HG02938 (cell line): ENCODE measurements around the gene ACER1.
"Not testable (repeated sequence)": the region's sequence is repeated elsewhere in the genome, so short reads cannot be mapped to it uniquely, and the experiment has no call there.

Source experiments
- ATAC-seq: cut with Tn5 transposase; IDR thresholded peaks from one replicate; pipeline ENCODE4 v1.9.1; 2021; ENCODE audit warnings: mild to moderate bottlenecking, moderate library complexity; ENCODE audit not compliant: unreplicated experiment

ACER1 gene

GRCh38 chr19:6292006-6292405 is 41.4 kb downstream of the ACER1 start:
- ATAC-seq = no peak

- ATAC-seq = no peak
Measured at GRCh38 chr19:6288737-6289136, 44.7 kb downstream of the ACER1 start.

GRCh38 chr19:6287269-6287885 is 46.0 kb downstream of the ACER1 start:
- ATAC-seq = no peak

GRCh38 chr19:6286676-6287075 is 46.7 kb downstream of the ACER1 start:
- ATAC-seq = no peak

DNA sequence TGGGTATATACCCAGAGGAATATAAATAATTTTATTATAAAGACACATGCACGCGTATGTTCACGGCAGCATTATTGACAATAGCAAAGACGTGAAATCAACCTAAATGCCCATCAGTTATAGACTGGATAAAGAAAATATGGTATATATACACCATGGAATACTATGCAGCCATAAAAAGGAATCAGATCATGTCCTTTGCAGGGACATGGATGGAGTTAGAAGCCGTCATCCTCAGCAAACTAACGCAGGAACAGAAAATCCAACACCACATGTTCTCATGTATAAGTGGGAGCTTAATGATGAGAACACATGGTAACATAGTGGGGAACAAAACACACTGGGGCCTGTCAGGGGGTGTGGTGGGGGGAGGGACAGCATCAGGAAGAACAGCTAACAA is 51.0 kb downstream of the ACER1 start:
- ATAC-seq = not testable (repeated sequence)

- ATAC-seq = peak; percentile 70
Measured at GRCh38 chr19:6279931-6280591, 53.4 kb downstream of the ACER1 start, which contains the start of gene MLLT1. TSS of gene MLLT1 (minus strand) at chr19:6279975. CDS start at chr19:6279784, 191 bp downstream.

DNA sequence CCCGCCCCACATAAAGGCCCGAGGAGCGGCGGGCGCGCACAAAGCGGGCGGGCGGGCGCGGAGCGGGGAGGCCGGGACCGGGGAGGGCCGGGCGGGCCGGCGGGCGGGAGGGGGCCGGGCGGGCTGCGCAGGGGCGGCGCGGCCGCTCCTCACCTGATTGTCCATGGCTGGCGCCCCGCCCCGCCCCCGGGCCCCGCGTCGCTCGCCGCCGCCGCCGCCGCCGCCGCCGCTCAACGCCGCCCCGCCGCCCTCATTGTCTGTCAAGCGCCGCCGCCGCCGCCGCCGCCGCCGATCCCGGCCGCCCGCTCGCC is 53.8 kb downstream of the ACER1 start:
- ATAC-seq = no peak

DNA sequence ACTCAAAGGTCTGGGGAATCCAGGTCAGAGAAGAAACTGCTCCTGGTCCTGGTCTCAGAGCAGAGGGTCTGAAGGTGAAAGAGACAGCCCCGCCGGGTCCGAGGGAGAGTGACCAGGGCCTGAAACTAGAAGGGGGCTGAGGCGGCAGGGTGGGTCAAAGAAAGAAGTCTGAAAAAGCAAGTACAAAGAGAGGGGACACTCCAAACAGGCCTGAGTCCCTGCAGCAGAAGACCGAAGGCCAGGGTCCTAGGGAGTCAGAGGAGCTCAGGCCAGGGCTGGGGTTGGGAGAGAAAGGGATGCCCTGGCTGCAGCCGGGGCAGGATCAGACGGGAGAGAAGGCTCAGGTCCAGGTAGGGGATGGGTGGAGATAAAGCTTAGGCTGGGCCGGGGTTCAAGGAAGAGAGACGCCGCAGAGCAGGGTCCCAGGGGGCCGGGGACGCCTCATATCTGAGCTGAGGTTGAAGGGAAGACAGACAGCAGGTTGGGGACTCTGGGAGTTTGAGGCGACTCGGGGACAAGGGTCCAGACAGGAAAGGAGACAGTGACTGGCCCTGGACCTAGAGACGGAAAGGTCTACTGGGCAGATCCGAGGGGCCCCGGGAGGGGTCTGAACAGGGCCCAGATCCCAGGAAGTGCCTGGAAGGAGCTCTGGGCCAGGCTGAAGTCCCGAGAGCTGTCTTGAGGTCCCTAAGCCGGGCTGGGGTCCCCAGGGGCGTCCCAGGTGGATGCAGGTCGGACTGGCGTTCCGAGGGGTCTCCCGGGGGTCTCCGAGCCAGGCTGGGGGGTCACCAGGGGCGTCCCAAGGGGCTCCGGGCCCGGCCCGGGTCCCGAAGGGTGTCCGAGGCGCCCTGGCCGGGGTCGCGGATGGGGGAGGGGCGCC is 54.4 kb downstream of the ACER1 start:
- no peak for ATAC-seq

GRCh38 chr19:6278051-6278450 is 55.4 kb downstream of the ACER1 start:
- no peak for ATAC-seq

GRCh38 chr19:6276447-6276846 is 57.0 kb downstream of the ACER1 start:
- no peak for ATAC-seq

GRCh38 chr19:6275170-6275744 is 58.2 kb downstream of the ACER1 start:
- ATAC-seq = no peak

- no peak for ATAC-seq
Measured at GRCh38 chr19:6274756-6275155, 58.7 kb downstream of the ACER1 start.

DNA sequence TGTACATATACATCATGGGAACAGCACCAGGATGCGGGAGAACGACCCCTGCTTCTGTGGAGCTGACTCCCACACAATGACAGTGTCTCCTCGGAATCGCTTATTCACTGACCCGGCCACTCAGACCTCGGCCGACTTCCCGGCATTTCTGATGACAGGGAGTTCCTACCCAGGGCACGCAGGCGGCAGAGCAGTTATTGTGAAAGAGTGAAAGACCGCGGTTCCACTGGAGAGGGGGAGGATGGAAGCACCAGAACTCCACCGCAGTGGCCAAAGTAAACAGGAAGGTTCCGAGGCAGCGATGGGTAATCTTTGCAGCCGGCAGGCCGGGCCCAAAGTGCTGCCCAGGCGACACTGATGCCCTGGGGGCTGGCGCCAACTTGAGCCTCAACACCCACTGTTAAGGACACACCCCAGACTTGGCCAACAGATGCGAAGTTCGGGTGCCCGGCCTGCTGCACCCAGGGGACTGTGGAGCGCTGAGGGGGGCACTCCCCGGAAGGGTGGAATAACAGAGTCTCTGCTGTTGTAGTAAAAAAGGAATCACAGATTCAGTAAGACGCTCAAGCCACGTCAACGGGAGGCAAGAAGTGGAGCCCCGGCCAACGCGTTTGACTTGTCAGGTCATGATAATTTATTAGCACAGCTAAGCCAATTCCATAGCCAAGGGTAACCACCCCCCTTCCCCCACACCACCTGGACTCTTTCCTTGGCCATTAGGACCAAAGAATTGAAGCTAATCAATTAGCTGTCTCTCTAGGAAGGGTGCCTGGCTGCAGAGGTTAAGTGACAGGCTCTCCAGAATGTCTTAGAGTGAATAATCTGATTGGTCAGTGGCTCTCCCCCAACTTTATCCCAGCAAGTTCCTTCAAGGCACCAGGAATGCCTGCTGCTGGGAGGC is 59.5 kb downstream of the ACER1 start:
- ATAC-seq = no peak

GRCh38 chr19:6272913-6273600 is 60.4 kb downstream of the ACER1 start:
- ATAC-seq = no peak

DNA sequence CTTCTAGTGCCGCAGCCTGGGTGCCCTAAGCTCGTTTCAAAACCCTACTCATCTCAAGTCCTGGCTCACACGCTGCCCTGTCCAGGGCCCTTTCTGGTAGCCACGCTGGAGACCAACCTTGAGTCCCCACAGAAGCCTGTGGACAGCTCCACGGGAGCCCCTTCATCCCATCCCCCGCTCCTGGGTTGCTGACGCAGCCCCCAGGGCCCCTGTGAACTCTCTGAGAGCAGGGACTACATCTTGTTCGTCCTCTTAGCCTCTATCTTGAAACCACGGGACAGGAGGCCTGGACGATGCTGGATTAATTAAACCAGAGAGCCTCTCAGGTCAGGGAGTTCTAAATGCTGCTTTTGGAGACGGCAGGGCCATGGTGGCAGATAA is 61.0 kb downstream of the ACER1 start:
- no peak for ATAC-seq

DNA sequence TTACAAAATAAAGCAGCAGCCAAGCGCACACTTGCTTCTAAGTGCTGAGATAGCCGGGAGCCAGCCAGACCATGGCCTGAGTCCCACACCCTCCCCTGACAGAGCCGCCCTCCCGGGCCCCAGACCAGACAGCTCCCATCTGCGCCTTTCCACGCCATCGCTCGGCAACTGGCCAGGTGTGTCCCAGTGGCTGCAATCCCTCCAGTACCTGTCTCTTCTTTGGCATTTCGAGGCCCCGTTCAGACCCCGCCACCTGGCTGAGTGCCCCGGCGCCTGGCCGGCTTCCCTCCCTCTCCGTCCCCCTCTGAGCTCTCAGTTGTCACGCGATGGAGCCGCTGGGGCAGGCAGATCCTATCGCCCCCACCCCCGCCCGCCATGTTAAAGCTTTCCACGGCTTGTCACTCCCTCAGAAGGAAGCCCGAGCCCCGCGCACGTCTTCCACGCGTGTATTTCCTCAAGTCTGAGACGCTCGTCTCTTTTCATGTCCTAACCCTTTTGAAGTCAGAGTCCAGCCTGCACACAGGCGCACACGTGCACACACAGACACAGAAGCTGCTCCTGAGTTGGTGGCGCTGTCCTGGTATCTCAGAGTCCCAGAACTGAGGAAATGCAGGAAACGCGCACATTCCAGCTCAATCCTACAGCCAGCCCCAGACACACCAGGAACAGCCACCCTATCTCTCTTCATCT is 61.5 kb downstream of the ACER1 start:
- ATAC-seq = no peak

DNA sequence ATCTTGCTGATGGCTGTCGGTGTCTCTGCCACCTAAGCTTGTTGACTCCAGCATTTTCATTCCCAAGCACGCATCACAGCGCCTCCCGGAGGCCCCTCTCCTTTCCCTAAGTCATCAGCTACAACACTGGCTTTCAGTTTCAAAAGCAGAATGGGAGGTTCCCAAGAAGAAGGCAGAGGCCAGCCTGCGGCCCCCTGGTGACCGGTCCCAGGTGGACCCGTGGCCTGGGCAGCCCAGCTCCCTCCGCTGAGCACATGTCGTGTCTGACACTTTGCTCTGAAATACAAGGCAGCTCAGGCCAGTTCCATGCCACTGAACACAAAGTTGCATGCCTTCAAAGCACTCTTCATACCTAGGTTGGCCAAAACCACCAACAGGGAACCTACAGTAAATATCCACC is 62.2 kb downstream of the ACER1 start:
- ATAC-seq = no peak

- no peak for ATAC-seq
Measured at GRCh38 chr19:6270822-6271221, 62.6 kb downstream of the ACER1 start.

GRCh38 chr19:6270076-6270745 is 63.2 kb downstream of the ACER1 start:
- ATAC-seq = no peak
